Loucy (cell line): ENCODE data around the gene NSUN3.

Experiments used
- H2AFZ ChIP-seq: fragments of 200-600 bp; sonication (generic); 2 replicates; pipeline ENCODE4 v1.6.0; 2016; ENCODE audit warnings: antibody characterized with exemption, mild to moderate bottlenecking, low read length, moderate library complexity
- H3F3A ChIP-seq: fragments of 200-600 bp; 2 replicates; pipeline ENCODE4 v1.6.0; 2016; ENCODE audit warnings: antibody characterized with exemption, low read depth, mild to moderate bottlenecking
- H3K27me3 ChIP-seq: fragments of 200-600 bp; sonication (generic); 2 replicates; pipeline ENCODE4 v1.6.1; 2014; ENCODE audit warnings: low read length, mild to moderate bottlenecking; ENCODE audit not compliant: insufficient read depth, poor library complexity, severe bottlenecking
- H3K36me3 ChIP-seq: fragments of 200-600 bp; sonication (generic); 2 replicates; pipeline ENCODE4 v1.6.1; 2016; ENCODE audit warnings: low read length; ENCODE audit not compliant: insufficient read depth
- H3K4me1 ChIP-seq: fragments of 200-600 bp; sonication (generic); 2 replicates; pipeline ENCODE4 v1.5.1; 2014; ENCODE audit warnings: low read length, mild to moderate bottlenecking; ENCODE audit not compliant: insufficient read depth, poor library complexity, severe bottlenecking
- H3K4me2 ChIP-seq: fragments of 200-600 bp; sonication (generic); 2 replicates; pipeline ENCODE4 v1.6.0; 2014; ENCODE audit warnings: antibody characterized with exemption, low read length, low read depth, mild to moderate bottlenecking; ENCODE audit not compliant: poor library complexity, severe bottlenecking
- H3K4me3 ChIP-seq: fragments of 200-600 bp; sonication (generic); 2 replicates; pipeline ENCODE4 v1.5.1; 2014; ENCODE audit warnings: low read length, mild to moderate bottlenecking, mixed read lengths; ENCODE audit not compliant: poor library complexity, severe bottlenecking
- H3K79me2 ChIP-seq: fragments of 200-600 bp; sonication (generic); 2 replicates; pipeline ENCODE4 v1.6.1; 2014; ENCODE audit warnings: low read length; ENCODE audit not compliant: insufficient read depth
- H3K9ac ChIP-seq: fragments of 200-600 bp; sonication (generic); 2 replicates; pipeline ENCODE4 v1.6.0; 2014; ENCODE audit warnings: mild to moderate bottlenecking, low read depth, low read length, moderate library complexity; ENCODE audit not compliant: poor library complexity, severe bottlenecking
- H3K9me2 ChIP-seq: fragments of 200-600 bp; sonication (generic); replicated peaks from 2 replicates; pipeline ENCODE4 v1.6.1; 2016; ENCODE audit warnings: low read depth, low read length, mixed read lengths
- H3K9me3 ChIP-seq: fragments of 200-600 bp; sonication (generic); 2 replicates; pipeline ENCODE4 v1.6.1; 2014; ENCODE audit warnings: mild to moderate bottlenecking, antibody characterized with exemption, low read length, low read depth; ENCODE audit not compliant: insufficient read depth
- H4K20me1 ChIP-seq: fragments of 200-600 bp; sonication (generic); 2 replicates; pipeline ENCODE4 v1.6.0; 2014; ENCODE audit warnings: antibody characterized with exemption, low read length, mild to moderate bottlenecking; ENCODE audit not compliant: insufficient read depth, poor library complexity, severe bottlenecking
- CTCF ChIP-seq: fragments of 200-600 bp; sonication (generic); conservative IDR thresholded peaks from 2 replicates; pipeline ENCODE4 v1.5.1; 2014; ENCODE audit warnings: mild to moderate bottlenecking, antibody characterized with exemption, low read length
- EZH2phosphoT487 ChIP-seq: fragments of 200-600 bp; IDR thresholded peaks from 2 replicates; pipeline ENCODE4 v1.6.1; 2018; ENCODE audit warnings: antibody characterized with exemption, mild to moderate bottlenecking, moderate library complexity, borderline replicate concordance

Gene NSUN3

DNA sequence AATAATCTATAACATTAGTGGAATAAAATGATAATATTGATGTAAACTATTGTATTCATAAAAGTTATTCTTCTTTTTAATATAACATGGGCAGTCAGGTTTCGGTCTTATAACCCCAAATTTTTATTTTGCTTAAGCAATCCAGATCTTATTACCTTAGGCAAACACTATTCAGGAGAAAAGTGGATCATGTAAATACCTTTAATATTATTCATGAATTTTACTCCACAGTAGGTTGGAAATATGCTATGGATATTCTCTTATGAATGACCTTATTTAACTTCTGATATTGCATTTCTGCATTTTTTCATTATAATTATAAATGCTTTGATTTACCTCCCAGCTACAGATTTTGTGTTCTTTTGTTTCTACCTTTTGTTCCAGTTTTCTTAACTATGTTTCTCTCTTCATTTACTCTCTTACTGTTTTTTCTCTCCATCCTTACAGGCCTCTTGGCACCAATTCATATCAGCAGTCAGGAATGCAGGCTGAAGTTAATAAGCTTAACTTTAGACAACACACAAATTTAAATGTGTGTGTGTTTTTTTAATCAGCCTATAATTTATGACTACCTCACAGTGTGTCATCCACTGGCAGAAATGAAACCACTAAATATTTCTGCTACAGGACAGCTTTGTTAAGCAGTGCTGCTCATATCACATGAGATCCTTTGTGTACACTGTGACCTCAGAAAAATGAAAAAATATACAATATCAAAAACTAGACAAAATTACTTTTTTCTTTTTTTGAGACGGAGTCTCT, 111.0 kb downstream of the NSUN3 start:
- Histone ChIP-seq H3K4me2 (no peak overlapping the region), H2AFZ (no peak overlapping the region), H3F3A (no peaks in the 10 kb centered on the region), H3K27me3 (no peaks in the 10 kb centered on the region), H3K9me3 (no peaks in the 10 kb centered on the region), H3K36me3 (no peaks in the 10 kb centered on the region), H3K4me1 (no peaks in the 10 kb centered on the region), H3K9me2 (no peaks in the 10 kb centered on the region), H3K9ac (no peak overlapping the region), H4K20me1 (no peaks in the 10 kb centered on the region), H3K79me2 (no peaks in the 10 kb centered on the region), H3K4me3 (no peak overlapping the region)
- TF ChIP-seq CTCF (no peak), EZH2phosphoT487 (no peak)

DNA sequence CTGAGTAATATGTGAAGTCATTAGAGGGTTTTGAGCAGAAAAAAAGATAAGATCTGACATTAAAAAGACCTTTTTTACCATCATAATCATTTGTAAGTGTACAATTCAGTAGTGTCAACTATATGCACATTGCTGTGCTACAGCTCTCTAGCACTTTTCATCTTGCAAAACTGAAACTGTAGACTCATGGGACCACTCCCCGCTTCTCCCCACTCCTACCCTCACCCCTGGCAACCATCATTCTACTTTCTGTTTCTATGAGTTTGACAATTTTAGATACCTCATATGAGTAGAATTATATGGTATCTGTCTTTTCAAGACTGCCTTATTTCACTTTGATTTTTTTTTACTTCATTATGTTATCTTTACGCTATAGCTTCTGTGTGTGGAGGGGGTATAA, 112.8 kb downstream of the NSUN3 start:
- no peaks in the 10 kb centered on the region for H3F3A ChIP-seq
- H3K27me3 ChIP-seq: no peaks in the 10 kb centered on the region

DNA sequence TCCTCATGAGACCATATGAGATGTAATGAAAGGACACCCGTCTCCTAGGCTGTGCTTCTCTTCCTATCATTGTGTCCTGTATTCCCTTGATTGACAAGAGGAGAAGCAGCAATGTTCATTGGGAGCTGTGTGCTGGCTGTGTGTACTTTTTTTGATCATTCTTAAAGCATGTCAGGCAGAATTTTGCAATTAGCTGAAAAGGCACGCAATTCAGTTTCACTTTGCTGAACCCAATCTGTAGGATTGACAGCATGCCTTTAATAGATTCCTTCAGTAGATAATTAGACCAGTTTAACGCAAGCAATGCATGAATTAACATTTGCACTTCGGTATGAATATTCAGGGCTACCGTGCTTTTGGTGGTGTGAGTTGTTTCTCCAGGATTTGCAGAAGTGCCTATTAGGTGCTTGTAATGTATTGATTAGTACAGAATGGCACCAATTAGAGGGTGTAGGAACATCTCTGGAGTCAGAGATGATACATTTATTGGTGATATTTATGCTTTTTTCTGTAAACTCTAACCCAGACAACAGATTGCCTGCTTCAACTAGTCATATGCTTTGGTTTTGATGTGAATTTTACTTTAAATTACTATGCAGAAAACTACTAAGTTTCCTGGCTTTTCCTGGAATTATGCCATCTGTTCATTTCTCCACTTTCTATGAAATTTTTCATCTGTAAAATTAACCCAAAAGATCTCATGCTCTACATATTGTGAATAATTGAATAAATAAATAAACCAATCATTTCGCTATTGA, 114.3 kb downstream of the NSUN3 start:
- no peaks in the 10 kb centered on the region for H3K79me2 ChIP-seq
- H3K9me2 ChIP-seq: no peaks in the 10 kb centered on the region
- no peaks in the 10 kb centered on the region for H3K9me3 ChIP-seq
- H2AFZ ChIP-seq: no peak overlapping the region
- no peaks in the 10 kb centered on the region for H3F3A ChIP-seq
- no peaks in the 10 kb centered on the region for H4K20me1 ChIP-seq
- no peaks in the 10 kb centered on the region for H3K36me3 ChIP-seq
- no peak overlapping the region for H3K4me3 ChIP-seq
- no peak for TF ChIP-seq EZH2phosphoT487
- no peak for TF ChIP-seq CTCF
- no peak overlapping the region for H3K9ac ChIP-seq
- no peaks in the 10 kb centered on the region for H3K27me3 ChIP-seq
- H3K4me2 ChIP-seq: no peak overlapping the region
- H3K4me1 ChIP-seq: no peaks in the 10 kb centered on the region

More for the DNA sequence above, 112.8 kb downstream of the NSUN3 start:
- no peak overlapping the region for H3K9ac ChIP-seq
- H3K9me3 ChIP-seq: no peaks in the 10 kb centered on the region
- no peaks in the 10 kb centered on the region for H4K20me1 ChIP-seq
- TF ChIP-seq EZH2phosphoT487: no peak
- no peak for TF ChIP-seq CTCF
- H3K4me1 ChIP-seq: no peaks in the 10 kb centered on the region
- no peak overlapping the region for H3K4me2 ChIP-seq
- no peak overlapping the region for H3K4me3 ChIP-seq
- H2AFZ ChIP-seq: no peak overlapping the region
- no peaks in the 10 kb centered on the region for H3K79me2 ChIP-seq
- no peaks in the 10 kb centered on the region for H3K36me3 ChIP-seq
- H3K9me2 ChIP-seq: no peaks in the 10 kb centered on the region
